GM04504 (cell line): Measurements from ENCODE around the gene CFDP1.
"Not testable (repeated sequence)": the region's sequence is repeated elsewhere in the genome, so short reads cannot be mapped to it uniquely, and the experiment has no call there.

Source experiments
- DNase-seq: peaks from one replicate; pipeline ENCODE4 v3.0.0-alpha.2; 2012; ENCODE audit warnings: low read depth

Gene CFDP1

DNA sequence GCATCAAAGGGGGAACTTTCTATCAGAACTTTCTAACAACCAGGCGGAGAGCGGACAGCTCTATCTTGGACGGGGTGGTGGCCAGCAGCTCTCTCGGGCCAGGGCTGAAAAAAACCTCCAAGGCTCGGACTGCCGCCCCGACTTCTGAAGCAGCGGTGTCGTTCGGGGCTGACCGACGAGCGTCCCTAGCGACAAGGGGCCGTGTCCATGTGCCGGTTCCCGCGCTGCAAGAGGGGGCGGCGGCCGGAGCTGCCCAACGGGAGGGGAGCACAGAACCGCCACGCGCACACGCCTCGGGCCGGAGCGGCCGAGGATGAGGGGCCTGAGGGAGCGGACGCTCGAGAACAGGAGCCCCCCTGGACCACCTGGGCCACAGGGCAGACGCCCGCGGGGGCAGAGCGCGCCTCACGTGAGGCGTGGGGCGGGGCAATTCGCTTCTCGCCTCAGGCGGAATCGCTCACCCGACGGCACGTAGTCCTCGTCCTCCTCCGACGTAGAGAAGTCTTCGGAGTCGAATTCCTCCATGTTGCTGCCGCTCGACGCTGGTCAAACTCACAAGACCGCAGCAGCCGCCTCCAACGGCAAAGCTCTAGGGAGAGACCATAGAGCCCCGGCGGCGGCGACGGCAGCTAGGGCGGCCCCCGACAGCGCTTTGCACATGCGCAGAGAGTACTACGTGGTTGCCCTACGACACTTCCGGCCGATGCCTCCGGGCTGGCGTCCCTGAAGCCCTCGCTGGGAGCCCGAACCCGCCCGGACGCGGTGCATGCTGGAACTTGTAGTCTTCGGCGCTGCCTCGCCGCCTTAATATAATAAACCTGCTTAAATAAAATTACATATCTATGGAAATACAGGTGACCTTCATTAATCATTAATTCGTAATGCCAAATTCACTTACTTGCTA is at the start of gene CFDP1:
CFDP1 (minus strand) TSS at position 676 of the 904 bp plus-strand sequence; CDS start at position 525, 151 bp downstream.
- peak; percentile 86 for DNase-seq

- no peak for DNase-seq
These were observed 49.3 kb upstream of the CFDP1 start for GRCh38 chr16:75482434-75483205.

DNA sequence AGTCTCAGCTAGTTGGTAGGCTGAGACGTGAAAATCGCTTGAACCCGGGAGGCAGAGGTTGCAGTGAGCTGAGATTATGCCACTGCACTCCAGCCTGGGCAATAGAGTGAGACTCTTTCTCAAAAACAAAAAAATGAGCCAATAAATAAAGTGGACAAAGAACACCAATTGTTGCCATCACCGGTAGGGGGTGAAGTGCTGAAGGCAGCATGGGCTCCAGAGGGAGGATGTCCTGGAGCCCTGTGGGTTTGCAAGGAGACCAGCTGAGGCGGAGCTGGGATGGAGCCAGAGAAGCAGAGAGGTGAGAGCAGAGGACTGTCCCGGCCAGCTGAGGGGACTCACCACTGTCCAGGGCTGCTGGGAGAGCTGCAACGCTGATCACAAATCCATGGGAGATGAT is 48.2 kb upstream of the CFDP1 start:
- no peak for DNase-seq

DNA sequence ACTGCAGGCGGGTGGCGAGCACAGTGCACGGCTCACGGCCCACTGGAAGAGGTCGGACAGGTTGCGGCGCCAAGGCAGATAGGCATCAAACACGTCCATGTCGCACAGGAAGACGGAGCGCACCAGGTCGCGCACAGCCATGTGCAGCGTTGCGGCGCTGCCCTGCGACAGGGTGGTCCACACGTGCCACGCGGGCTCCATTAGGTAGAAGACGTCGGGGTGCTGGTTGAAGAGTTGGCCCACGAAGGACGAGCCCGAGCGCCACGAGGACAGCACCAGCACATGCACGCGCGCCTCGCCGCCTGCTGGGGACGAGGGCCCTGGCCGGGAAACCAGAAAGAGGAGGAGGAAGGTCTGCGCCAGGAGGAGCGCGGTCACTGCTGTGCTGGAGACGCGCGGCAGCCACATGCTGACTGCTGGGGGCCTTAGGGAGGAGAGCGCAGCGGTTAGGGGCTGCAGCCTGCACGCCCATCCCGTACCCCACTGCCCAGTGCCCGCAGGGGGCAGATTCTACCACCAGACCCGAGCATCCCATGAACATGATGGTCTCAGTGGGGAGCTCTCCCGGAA is 46.2 kb upstream of the CFDP1 start:
- no peak for DNase-seq

- no peak for DNase-seq
These were observed 45.4 kb upstream of the CFDP1 start for GRCh38 chr16:75478480-75479345.

DNA sequence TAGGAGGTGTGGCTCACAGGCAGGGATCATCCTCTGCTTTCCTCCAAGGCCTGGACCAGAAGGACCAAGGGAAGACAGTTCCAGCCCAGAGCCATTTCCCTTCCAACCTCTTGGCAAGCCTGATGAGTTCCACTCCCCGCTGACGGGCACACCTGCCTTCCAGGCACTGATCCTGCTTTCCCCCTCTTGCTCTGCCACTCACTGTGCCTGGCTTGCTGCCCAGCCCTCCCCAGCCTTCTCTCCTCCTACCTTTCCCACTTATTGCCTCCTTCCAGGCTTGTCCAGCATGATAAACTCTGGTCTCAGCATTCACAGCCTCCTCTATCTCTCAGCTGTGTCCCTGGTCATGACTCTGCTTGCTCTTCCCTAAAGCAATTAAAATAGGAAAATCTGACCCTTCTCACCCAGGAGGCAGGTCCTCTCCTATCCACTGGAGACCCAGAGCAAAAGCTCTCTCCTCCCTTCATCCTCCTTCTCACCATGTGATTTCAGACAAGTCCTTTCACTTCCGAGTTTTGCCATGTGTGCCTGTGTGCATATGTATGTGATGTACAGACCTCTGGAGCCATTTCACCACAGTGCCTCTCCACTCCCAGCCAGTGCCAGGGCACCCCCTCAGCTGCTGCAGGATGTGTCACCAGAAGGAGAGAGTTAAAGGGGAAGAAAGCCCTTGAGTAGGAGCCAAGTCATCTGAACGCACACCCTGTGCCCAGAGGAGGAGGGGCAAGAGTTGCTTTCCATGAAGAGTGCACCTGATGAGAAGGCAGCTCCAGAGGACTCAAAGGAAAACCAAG is 44.6 kb upstream of the CFDP1 start:
- no peak for DNase-seq

DNA sequence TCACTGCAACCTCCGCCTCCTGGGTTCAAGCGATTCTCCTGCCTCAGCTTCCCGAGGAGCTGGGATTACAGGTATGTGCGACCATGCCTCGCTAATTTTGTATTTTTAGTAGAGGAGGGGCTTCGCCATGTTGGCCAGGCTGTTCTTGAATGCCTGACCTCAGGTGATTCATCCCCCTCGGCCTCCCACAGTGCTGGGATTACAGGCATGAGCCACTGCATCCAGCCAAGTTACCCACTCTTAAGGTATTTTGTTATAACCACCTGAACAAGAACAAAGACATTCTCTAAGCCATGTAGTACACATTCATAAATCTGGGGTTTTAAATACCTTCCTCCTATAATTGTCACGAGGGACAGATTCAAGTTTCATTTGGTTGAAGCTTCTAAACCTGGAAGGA is 43.5 kb upstream of the CFDP1 start:
- no peak for DNase-seq

DNA sequence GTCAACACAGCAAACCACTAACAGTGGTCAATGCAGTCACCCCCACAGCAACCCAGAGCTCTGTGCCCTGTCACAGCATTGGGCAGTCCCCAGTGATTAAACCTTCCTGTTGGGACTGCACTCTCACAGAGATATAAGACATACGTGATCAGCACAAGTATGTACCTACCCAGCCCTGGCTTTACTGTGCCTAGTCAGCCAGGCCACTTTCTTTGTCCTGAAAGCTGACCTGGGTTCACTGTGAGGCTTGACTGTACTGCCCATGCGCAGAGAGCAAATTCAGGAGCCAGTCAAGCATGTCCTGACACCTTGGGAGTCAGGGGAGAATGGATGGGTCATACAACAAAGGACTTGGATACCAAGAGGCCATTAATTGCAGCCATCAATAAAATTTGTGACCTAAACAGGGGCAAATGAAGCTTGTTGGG is 42.1 kb upstream of the CFDP1 start:
- no peak for DNase-seq

DNA sequence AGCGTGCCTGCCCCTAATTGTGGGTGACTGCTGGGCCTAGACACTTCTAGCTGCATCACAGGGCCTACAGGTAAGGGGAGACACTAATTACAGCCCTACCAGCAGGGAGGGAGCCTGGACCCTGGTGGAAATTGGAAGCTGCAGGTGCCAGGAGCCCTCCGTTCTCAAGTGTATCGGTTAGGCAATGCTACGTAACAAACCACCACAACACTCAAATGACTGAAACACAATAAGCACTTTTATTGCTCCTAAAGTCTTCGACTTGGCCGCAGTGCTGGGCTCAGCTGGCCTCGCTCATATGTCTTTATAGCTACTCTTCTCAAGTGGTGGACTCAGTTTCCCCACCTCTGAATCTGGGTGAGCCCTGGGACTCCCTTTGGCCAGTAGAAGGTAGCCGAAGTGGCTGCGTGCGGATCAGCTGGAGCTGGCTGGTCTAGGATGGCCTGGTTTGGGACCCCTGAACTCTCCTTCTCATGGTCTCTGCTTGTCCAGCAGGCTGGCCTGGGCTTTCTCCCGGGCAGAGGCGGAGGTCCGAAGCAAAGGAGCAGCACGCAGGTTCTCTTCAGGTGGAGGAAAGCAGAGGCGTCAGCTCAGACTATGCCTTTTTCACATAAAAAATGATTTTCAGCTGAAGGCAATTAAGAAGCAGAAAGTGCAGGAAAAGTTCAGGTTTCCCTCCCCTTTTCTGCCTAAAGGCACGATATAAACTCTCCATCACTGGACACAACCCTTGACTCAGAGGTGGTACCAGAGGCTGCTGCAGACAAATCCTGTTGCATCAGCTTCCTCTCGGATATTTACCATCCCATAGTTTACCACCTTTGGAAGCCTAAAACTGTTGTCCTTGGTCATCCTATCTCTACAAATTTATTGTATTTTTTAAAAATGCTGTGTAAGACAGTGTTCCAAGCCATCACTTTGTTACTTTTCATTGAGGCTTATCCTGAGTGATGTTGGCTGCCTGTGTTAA is 39.9 kb upstream of the CFDP1 start:
- DNase-seq = no peak

- DNase-seq = no peak
These were observed 38.7 kb upstream of the CFDP1 start for GRCh38 chr16:75471723-75472633.

- DNase-seq = no peak
These were observed 33.5 kb upstream of the CFDP1 start for GRCh38 chr16:75466760-75467159.

GRCh38 chr16:75464122-75464918 is 31.0 kb upstream of the CFDP1 start, which contains the start of gene TMEM170A:
TMEM170A (minus strand) TSS chr16:75464689; CDS start chr16:75464600, 89 bp downstream.
- DNase-seq = peak; percentile 98

- not testable (repeated sequence) for DNase-seq
These were observed 30.3 kb upstream of the CFDP1 start for GRCh38 chr16:75463389-75464121.

DNA sequence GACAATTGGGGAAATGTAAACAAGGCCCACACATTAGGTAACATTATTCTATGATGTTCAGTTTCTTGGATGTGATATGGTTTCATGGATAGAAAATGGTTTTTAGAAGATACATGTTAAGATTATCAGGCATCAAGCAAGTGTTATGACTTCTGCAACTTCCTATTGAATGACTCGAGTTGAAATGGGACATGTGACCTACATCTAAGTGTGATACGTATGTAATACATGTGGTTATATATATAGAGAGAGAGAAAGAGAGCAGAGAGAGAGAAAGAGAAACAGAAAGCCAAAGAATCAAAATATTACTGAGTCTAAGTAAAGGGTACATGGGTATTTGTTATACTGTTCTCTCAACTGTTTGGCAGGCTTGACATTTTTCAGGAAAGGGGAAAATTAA is 29.5 kb upstream of the CFDP1 start:
- DNase-seq = no peak

- DNase-seq = no peak
These were observed 28.3 kb upstream of the CFDP1 start for GRCh38 chr16:75461575-75461974.

DNA sequence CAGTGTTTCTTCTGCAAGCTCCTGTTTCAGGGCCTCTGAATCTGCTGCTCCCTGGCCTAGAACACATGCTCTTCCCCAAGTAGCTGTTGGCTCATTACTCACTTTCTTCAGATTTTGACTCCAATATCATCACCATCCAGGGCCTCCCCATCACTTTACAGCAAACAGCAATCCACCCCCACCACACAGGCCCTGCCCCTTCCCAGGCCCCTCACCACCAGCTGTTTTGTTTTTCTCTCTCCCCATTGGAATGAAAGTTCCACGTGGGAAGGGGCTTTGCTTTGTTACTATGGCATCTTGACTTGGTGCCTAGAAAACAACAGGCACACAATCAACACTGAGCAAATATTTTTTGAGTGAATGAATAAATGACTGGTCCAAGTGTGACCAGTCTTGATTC is 27.1 kb upstream of the CFDP1 start:
- DNase-seq = no peak

DNA sequence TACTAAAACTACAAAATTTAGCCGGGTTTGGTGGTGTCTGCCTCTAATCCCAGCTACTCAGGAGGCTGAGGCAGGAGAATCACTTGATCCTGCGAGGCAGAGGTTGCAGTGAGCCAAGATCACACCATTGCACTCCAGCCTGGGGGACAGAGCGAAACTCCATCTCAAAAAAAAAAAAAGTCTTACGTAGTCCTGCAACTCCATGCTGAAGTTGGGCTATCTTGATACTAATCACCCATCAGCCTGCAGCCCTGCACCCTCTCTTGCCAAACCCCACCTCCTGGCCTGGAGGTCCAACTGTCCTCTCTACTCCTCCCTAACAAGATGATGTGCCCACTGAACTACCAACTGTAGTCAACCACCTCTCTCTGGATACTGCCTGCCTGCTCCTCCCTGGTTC is 26.4 kb upstream of the CFDP1 start:
- DNase-seq = no peak
